ENCODE data around the gene SRPRB.

GRCh38 chr3:133761605-133762484, 43.8 kb upstream of the SRPRB start:
- TF ChIP-seq CTCF (IDR thresholded peaks at IDR 0.05): no peak
- no peak for TF ChIP-seq USF1 (IDR thresholded peaks at IDR 0.05; ENCODE audit: borderline replicate concordance, low read depth)
- TF ChIP-seq EP300 (IDR thresholded peaks at IDR 0.05; ENCODE audit: borderline replicate concordance in 1 of 2, low read depth in 1 of 2, low read length in 1 of 2): no peak
- TF ChIP-seq MEF2A (IDR thresholded peaks at IDR 0.05; ENCODE audit: borderline replicate concordance, low read depth): no peak
- TF ChIP-seq GABPA (IDR thresholded peaks at IDR 0.05; ENCODE audit: low read depth): no peak
- TF ChIP-seq, protein P1, sequence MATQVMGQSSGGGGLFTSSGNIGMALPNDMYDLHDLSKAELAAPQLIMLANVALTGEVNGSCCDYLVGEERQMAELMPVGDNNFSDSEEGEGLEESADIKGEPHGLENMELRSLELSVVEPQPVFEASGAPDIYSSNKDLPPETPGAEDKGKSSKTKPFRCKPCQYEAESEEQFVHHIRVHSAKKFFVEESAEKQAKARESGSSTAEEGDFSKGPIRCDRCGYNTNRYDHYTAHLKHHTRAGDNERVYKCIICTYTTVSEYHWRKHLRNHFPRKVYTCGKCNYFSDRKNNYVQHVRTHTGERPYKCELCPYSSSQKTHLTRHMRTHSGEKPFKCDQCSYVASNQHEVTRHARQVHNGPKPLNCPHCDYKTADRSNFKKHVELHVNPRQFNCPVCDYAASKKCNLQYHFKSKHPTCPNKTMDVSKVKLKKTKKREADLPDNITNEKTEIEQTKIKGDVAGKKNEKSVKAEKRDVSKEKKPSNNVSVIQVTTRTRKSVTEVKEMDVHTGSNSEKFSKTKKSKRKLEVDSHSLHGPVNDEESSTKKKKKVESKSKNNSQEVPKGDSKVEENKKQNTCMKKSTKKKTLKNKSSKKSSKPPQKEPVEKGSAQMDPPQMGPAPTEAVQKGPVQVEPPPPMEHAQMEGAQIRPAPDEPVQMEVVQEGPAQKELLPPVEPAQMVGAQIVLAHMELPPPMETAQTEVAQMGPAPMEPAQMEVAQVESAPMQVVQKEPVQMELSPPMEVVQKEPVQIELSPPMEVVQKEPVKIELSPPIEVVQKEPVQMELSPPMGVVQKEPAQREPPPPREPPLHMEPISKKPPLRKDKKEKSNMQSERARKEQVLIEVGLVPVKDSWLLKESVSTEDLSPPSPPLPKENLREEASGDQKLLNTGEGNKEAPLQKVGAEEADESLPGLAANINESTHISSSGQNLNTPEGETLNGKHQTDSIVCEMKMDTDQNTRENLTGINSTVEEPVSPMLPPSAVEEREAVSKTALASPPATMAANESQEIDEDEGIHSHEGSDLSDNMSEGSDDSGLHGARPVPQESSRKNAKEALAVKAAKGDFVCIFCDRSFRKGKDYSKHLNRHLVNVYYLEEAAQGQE (IDR thresholded peaks at IDR 0.05; ENCODE audit: low read depth, low read length): no peak
- TF ChIP-seq ELF1 (IDR thresholded peaks at IDR 0.05): no peak

Data from SK-N-SH (cell line).